Fibroblast of skin of scalp (primary cell): ENCODE data around the gene SSH3.

Experiments
- DNase-seq: peaks from one replicate; pipeline ENCODE4 v3.0.0-alpha.2; 2013

Gene SSH3

GRCh38 chr11:67268081-67268961 lies 35.0 kb upstream of the SSH3 start:
- no peak for DNase-seq

DNA sequence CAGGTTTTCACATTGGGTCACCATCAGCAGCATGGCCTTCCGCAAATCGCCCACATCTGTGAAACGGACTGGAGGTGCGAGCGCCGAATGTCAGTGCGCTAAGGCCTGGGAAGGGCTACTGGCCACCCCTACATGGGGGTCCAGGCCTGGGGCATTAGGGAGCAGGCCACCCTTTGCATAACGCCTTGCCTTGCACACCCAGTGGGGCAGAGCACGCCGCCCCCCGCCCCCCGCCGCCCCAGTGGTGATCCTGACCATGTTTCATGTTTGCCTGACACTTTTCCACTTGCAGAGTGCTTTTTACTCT lies 34.4 kb upstream of the SSH3 start:
- no peak for DNase-seq

DNA sequence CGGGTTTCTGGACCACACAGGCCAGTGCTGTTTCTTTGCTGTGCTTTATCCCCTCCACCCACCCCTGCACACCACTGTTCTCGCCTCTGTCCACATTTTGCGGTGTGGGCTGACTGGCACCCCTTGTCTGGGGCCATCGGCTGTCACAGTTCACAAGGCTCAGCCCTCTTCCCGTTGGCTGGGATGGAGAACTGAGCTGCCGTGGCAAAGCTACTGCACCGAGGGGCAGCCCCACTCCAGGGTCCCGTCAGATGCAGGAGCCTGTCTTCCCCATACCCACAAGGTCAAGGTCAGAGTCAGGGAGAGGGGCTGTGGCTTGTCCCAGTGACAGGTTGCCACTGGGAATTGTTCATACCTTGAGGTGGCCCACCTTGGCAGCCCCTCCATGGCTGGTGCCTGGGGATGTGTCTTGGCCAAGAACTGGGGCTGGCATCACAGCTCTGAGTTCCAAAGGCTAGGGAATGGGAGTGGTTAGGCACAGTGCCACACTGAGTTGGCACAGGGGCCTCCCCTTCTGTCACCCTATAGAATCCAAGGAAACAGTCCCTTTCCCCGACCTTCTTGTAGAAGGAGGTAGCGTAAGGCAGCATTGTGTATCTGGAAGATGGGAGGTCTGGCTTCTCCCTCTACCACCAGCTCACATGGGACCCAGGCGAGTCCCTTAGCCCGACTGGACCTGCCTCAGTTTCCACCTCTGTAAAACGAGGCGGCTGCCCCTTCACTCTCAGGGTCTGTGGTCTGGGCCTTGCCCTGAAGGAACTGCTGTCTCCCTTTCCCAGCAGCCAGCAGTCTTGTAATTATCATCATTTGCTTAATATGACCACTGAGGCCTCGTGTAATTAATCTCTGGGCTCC lies 33.7 kb upstream of the SSH3 start:
- DNase-seq: no peak

- DNase-seq: no peak
Measured at GRCh38 chr11:67270256-67271204, 32.8 kb upstream of the SSH3 start.

- DNase-seq: no peak
Measured at GRCh38 chr11:67271205-67271540, 32.2 kb upstream of the SSH3 start.

- DNase-seq: no peak
Measured at GRCh38 chr11:67271541-67272284, 31.6 kb upstream of the SSH3 start.

DNA sequence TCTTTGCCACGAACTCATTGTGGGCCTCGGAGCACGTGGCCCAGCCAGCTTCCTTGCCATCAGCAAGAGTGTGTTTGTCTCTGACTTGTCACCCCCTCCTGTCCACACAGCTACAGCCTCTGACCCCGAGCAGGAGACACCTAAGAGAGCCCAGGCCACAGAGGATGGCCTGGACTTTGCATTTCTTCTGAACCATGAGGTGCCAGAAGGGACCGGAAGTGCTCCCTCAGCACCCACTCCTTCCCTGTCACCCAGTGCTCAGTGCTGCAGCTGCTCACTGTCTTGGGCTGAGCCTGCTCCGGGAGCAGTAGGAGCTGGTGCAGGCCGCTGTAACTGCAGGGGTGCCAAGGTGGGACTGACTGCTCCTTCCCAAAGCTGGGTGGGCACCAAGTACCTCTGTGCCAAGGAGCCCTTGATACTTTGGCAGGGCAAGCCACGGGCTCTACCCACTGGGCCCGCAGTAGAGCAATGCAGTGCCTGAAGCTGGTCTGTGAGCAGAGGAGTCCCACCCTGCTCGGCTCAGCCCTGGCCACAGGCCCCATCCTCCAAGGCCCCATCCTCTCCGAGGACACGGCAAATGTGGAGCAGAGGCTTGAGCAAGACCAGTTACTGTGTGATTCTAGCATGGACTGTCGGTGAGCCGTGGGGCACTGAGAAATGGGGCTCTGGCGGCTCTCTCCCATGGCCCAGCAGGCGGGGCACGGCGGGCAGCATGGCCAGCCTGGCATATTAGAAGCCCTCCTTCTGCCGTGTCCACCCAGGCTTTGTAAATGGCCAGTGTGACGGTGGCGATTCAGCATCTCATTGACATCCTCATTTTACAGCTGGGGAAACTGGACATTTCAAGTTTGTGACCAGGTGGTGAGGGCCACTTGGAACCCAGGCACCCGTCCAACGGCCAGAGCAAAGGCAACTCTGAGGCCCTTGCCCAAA lies 30.7 kb upstream of the SSH3 start:
- no peak for DNase-seq

DNA sequence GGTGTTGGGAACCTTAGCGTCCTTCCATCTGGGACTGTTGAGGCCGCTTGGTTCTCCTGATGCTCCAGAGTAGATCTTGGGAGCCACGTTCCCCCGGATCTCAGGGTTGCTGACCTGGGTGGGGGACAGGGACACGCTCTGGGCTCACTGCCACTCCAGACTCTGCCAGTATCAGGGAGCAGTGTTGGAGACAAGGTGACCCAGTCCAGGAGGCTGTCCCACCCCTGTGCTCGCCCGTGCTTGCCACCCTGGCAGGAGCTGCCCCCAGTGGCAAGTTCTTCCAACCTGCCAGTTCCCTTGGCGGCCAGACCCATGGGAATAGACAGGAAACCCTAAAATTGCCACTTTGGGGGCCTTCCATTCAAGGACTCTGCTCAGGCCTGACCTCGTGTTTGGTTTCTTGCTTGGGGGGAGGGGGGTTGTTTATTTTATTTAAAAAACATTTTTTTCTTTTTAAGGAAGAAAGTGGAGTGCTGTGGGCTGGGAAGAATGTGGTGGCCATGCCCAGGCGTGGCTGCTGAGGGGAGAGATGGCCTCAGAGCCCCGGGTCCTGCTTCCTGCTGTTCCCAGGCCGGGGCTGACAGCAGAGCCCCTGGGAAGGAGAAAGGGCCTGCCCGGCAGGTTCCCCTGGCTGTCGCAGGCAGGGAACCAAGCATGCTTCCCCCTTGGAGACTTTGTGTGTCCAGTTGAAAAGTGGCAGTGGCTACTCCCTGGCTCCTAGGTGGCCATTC lies 29.9 kb upstream of the SSH3 start:
- peak; percentile 47 for DNase-seq

DNA sequence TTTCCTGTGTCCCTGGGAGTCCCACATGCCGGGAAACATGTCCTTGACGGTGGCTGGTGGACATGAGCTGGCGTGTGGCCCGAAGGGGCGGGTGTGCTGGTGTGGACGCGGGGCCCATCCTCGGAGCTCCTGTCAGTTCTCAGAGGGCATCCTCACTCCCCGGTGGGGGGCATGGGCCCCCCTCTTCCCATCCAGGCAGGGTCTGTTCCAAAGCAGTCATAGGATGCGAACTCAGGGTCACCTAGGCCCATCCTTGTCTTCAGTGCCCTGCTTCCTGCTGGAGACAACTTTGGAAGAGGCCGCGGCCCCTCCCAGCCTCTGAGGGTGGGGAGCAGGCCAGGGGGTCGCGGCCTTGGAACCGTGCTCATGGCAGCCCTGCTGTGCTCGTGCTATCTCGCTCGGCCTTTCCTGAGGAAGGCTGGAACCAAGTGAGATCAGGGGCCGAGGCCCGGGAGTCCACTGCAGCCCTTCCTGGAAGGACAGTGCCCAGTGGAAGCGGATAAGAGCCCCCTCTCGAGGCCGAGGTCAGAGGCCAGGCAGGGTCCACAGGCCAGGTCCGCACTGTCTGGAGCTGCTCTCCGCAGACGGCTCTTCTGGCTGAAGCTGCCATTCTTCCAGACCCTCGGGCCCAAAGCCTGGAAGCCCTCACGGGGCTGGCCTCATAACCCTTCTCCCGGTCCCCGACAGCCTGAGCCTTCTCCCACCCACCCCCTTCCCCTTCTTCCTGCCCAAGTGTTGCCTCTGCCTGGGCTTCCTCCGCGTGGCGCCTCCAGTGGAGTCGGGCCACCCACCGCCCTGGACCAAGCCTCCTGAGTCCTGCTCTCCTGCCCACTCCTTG lies 28.3 kb upstream of the SSH3 start:
- no peak for DNase-seq

- no peak for DNase-seq
Measured at GRCh38 chr11:67275606-67276409, 27.5 kb upstream of the SSH3 start.

DNA sequence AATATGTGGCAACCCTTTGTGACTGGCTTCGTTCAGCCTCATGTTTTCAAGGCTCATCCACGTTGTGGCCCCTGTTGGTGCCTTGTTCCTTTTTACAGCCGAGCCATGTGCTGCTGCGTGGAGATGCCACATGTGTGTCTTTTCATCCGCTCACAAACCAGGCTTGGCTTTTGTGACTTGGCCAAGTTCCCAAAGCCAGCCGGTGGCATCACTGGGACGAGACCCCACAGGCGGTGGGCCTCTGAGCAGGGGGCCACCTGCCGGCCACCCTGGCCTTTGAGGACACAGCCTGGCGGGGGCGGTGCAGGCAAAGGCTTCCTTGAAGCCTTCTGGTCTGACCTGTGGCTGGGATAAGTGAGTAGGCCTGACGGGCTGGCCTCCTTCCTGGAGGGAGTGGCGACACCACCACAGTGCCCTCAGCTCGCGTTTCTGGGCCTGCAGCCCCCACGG lies 26.5 kb upstream of the SSH3 start:
- DNase-seq: peak; percentile 25

- DNase-seq: peak; percentile 77
Measured at GRCh38 chr11:67277231-67277961, 25.9 kb upstream of the SSH3 start.

DNA sequence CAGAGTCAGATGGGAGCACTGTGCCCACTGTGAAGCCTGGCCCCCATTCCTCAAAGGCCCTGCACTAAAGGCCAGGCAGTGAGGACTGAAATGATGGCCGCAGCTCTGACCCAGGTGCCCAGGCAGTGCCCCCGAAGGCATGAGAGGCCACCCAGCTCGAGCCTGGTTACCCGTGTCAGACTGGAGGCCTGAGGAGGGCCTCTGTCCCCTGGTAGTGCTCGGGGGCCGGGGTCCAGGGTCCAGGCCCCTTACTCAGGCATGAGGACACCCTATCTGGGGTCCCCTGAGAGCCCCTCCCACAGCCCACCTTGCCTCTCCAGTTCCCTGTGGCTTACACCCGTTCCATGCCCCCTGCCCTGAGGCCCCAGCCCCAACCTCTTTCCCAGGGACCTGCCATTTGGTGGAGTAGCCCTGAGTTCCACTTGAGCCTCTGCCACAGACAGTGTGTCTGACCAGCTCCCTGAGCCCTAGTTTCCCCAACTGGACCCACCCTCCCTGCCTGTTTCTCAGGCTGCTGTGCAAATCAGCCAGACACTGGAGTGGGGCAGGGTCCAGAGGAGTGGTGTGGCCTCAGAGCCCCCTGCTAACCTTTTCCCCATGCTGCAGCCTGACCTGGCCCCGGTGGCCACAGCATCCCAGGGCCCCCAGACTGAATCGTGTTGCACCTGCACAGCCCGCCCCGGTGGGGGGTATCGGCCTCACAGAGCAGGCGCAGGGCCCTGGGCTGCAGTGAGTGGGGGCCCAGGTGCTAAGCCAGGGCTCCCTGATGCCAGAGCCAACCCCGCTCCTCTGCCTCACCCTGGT lies 25.0 kb upstream of the SSH3 start:
- no peak for DNase-seq

DNA sequence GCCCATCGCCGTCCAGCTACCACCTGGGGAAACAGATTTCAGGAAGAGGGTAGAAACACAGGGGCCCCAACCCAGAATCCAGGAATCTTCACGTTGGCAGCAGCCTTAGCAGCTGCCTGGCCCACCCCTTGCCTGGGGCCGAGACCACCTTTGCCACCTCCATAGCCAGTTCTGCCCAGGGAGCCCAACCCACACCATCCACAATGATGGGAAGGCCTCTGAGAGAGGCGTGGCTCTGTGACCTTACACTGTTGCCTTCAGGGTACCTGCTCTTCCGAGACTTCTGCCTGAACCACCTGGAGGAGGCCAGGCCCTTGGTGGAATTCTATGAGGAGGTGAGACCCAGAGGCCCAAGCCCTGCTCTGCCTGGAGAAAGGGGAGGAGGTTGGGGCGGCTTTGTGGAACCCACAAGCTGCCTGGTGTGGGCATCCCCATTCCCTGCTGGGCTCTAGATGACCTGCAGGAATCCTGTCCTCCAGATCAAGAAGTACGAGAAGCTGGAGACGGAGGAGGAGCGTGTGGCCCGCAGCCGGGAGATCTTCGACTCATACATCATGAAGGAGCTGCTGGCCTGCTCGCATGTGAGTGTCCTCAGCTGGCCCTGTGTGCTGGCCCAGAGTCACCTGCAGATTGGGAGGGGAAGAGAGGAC lies 24.3 kb upstream of the SSH3 start:
- DNase-seq: no peak

DNA sequence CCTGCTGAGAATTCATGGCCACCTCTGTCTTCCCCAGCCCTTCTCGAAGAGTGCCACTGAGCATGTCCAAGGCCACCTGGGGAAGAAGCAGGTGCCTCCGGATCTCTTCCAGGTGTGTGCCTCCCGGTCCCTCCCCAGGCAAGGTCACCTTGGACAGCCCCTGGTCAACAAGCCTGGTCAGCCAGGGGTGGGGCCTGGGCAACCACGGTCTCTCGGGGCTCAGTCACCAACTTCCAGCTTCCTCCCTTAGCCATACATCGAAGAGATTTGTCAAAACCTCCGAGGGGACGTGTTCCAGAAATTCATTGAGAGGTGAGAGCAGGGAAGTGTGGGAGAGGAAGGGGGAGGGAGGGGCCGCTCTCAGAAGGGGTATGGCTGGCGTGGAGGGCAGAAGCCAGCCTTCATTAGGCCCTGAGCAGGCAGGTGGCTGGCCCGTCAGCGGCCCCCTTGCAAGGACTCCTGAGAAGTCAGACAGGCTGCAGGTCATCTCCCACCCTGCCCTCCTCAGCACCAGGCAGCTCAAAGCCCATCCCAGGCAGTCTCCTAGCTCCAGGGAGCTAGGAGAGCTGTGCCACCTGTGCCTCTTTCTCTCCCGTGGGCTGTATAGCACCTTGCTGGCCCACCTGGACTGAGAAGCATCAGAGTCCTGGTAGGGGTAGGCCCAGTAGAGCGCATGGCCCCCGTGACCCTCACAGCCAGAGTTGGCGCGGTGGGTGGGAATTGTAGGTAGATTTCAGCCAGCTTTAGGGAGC lies 23.6 kb upstream of the SSH3 start:
- DNase-seq: no peak
